Measurements from ENCODE around the gene TET3.

TET3 gene

GRCh38 chr2:74028741-74029140, 44.0 kb downstream of the TET3 start:
- no peak overlapping the region for H3K4me3 ChIP-seq (ENCODE audit: low read depth, low read length)
- no peak for DNase-seq (ENCODE audit: low read depth)
- no peak for TF ChIP-seq CTCF (conservative IDR thresholded peaks at IDR 0.05; ENCODE audit: low read depth, low read length)

- no peak overlapping the region for H3K4me3 ChIP-seq (ENCODE audit: low read depth, low read length)
- no peak for TF ChIP-seq CTCF (conservative IDR thresholded peaks at IDR 0.05; ENCODE audit: low read depth, low read length)
- no peak for DNase-seq (ENCODE audit: low read depth)
Measured at GRCh38 chr2:74029714-74030397, 45.1 kb downstream of the TET3 start.

- no peak for DNase-seq (ENCODE audit: low read depth)
- no peak for TF ChIP-seq CTCF (conservative IDR thresholded peaks at IDR 0.05; ENCODE audit: low read depth, low read length)
- no peak overlapping the region for H3K4me3 ChIP-seq (ENCODE audit: low read depth, low read length)
Measured at GRCh38 chr2:74031221-74031620, 46.5 kb downstream of the TET3 start.

GRCh38 chr2:74031959-74032287, 47.2 kb downstream of the TET3 start:
- H3K4me3 ChIP-seq (ENCODE audit: low read depth, low read length): no peak overlapping the region
- TF ChIP-seq CTCF (conservative IDR thresholded peaks at IDR 0.05; ENCODE audit: low read depth, low read length): no peak
- DNase-seq (ENCODE audit: low read depth): no peak

GRCh38 chr2:74033375-74033774, 48.7 kb downstream of the TET3 start:
- no peak overlapping the region for H3K4me3 ChIP-seq (ENCODE audit: low read depth, low read length)
- DNase-seq (ENCODE audit: low read depth): no peak
- no peak for TF ChIP-seq CTCF (conservative IDR thresholded peaks at IDR 0.05; ENCODE audit: low read depth, low read length)
